NCI-H187 (cell line): ENCODE results near the gene TMEM243.
"Not testable (repeated sequence)": the region's sequence is repeated elsewhere in the genome, so short reads cannot be mapped to it uniquely, and the experiment has no call there.

Experiments used
- DNase-seq, 2 experiments: peaks; one replicate each; lab custom pipeline; 2025; lab: John Stamatoyannopoulos, UW

TMEM243 gene, protein sequence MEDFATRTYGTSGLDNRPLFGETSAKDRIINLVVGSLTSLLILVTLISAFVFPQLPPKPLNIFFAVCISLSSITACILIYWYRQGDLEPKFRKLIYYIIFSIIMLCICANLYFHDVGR

DNA sequence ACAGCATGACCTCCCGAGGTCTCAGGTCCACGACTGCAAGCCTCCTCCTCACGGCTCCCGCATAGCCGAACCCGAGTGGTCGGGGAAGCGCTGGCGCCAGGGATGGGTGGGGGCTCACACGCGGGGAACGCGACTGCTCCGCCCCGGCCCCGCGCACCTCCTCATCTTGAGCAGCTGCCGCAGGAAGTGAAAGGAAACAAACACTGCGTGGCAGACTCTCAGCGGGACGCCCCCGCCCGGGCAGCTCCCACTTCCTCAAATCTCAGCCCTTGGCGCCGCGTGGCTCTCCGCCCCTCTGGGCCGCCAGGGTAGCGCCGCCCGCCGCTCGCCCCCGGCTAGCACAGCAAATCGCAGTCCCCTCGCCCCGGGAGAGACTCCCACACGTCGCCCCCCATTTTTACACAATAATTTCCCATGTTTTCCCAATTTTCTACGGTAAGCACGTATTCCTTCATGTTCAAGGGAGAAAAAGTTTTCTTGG is at the start of gene TMEM243:
Gene TMEM243 (minus strand): TSS at position 188 of the 481 bp plus-strand sequence. CDS start 229 bp downstream, outside the sequence.
- no peak for DNase-seq

DNA sequence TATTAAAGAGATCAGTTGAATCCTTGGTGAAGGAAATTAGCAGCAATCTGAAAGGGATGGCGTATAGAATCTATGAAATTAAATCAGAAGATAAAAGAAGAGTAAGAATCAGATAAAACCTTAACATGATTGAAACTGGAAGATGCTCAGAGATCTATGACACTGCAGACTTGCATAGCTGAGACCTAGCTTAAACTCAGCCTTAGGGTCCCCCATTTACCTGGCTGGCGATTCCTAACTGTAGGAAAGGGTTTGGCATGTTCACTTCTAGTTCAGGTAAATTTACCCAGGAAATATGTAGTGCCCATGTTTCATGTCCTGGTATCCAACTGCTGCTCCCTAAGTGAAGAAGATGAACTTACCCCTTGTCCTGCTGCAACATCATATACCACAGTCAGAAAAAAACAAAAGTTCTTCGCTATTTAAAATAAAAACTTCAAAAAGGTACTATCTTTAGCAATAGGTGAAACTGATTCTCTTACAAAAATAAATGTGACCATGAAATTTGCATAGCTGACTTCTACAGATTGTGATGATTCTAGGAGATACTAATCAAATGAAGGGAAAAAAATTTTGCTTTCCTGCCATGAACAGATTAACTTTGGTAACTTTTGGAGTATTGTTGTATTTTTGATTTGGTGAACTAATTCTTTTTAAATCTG is 47.8 kb upstream of the TMEM243 start:
- DNase-seq: no peak

DNA sequence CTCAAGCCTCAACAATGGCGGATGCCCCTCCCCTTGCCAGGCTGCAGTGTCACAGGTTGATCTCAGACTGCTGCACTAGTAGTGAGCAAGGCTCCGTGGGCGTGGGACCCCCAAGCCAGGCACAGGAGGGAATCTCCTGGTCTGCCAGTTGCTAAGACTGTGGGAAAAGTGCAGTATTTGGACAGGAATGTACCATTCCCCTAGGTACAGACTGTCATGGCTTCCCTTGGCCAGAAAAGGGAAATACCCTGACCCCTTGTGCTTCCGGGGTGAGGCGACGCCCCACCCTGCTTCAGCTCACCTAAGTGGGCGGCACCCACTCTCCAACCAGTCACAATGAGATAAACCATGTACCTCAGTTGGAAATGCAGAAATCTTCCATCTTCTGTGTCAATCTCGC is 44.0 kb upstream of the TMEM243 start:
- DNase-seq: no peak

DNA sequence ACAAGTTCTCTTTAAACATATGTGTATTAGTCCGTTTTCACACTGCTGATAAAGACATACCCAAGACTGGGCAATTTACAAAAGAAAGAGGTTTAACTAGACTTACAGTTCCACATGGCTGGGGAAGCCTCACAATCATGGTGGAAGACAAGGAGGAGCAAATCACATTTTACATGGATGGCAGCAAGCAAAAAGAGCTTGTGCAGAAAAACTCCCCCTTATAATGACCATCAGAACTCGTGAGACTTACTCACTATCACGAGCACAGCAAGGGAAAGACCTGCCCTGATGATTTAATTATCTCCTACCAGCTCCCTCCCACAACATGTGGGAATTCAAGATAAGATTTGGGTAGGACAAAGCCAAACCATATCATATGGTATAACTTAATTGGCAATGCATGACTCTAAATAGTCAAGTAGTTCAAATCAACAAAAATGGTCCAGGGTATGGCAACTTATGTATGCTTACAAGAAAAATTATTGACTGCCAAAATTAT is 34.1 kb upstream of the TMEM243 start:
- DNase-seq: no peak

DNA sequence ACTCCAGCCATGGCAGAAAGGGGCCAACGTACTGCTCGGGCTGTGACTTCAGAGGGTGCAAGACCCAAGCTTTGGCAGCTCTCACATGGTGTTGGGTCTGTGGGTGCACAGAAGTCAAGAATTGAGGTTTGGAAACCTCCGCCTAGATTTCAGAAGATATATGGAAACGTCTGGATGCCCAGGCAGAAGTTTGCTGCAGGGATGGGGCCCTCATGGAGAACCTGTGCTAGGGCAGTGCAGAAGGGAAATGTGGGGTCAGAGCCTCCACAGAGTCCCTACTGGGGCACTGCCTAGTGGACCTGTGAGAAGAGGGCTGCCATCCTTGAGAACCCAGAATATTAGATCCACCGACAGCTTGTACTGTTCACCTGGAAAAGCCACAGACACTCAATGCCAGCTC is 26.1 kb upstream of the TMEM243 start:
- not testable (repeated sequence) for DNase-seq

DNA sequence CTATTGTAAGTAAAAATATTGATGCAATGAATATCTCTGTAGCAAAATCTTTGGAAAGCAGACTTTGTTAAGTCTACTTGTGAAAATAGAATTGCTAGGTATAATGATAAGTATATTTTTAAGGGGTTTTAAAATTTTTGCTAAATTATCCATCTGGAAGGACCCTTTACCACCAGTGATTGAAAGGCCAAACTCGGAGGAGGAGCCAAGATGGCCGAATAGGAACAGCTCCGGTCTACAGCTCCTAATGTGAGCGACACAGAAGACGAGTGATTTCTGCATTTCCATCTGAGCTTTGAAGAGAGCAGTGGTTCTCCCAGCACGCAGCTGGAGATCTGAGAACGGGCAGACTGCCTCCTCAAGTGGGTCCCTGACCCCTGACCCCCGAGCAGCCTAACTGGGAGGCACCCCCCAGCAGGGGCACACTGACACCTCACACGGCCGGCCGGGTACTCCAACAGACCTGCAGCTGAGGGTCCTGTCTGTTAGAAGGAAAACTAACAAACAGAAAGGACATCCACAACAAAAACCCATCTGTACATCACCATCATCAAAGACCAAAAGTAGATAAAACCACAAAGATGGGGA is 19.0 kb upstream of the TMEM243 start:
- not testable (repeated sequence) for DNase-seq

DNA sequence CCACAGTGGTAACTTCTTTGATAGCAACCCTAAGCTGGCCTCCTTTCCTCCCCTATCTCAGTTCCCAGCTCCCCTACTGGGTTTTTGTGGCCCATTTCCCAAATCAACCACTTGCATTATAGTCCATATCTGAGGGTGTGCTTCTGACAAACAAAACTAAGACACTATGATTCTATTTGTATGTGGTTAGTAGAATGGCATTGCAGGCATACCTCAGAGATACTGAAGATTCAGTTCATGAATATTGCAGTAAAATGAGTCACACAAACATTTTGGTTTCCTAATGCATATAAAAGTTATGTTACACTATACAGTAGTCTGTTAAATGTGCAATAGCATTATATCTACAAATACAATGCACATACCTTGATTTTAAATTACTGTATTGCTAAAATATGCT is 15.4 kb upstream of the TMEM243 start:
- DNase-seq: no peak

DNA sequence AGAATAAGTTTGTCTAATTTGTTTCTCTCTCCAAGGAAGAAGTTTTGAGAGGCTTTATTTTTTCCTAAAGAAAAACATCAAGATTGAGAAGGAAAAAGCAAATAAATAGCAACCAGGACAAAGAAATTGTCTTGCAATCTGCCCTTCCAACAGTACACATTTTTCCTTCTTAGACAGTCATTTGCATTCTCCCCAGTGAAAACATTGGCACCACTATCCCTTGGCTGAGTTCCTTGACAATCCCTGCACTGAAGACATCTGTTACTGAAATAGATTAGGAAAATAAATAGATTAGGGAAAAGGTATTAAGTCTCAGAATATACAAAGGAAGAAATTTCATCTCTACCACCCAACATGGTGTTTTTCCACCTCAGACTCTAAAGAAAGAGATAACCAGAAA is 12.2 kb upstream of the TMEM243 start:
- no peak for DNase-seq

DNA sequence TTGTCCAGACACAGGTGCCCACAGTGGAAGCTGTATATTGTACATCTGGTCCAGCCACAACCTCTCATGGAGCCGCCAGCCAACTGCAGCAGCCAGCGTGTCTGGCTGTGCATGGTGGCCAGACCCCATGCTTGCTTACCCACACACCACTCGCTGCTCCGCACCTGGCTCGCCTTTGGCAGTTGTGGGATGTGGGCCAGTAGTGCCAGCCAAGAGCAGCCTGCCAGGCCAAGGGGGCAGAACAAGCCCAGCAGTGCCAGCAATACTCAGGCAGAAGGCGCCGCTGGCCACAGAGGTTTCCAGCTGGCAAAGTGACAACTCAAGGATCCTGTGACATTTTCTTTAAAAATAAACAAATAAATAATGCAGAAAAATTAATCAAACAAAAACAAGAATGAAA is 11.7 kb upstream of the TMEM243 start:
- DNase-seq: no peak

DNA sequence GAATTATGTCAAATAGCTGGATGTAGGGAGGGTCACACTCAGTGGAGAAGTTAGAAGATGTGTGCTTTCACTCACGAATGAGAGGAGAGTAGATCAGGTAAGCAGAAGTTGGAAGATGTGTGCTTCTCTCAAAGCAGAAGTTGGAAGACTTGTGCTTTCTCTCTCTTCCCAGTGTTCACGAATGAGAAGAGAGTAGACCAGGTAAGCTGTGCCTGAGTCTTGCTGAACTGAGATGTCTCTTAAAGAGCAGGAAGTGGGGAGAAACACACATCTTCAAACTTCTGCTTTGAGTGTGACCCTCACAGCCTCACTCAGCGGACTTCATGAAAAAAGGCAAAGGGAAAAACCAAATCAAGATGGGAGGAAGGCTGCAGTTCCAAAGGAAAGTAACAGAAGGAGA is 7.0 kb upstream of the TMEM243 start:
- no peak for DNase-seq

DNA sequence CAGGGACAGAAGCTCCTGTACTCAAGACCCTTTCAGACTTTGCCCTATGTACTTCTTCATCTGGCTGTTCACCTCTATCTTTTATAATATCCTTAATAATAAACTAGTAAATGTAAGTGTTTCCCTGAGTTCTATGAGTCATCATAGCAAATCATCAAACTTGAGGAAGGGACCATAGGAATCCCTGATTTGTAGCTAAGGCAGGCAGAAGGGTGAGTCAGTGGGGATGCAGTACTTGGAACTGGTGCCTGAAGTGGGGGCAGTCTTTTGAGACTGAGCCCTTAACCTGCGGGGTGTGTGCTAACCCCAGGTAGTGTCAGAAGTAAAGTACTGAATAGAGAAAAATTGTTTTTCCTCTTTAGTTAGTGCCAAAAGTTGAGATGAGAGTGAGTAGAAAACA is 6.2 kb upstream of the TMEM243 start:
- no peak for DNase-seq

DNA sequence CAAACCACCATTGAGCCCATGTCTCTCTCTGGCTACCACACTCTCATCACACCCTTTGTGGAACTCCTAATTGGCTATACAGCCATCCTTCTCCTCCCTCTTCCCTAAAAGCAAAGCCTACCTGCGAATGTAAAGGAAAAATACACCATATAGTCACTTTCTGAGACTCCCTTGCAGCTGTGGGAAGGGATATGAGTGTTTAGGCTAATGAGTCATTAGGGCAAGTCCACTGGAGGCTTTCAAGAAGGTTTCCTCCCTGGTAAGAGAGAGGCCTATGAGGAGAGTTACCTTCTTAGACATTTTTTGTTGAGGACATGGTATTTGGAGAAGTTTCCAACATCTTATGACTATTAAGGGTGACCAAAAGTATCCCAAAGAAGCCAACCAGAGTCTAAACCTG is 4.1 kb upstream of the TMEM243 start:
- no peak for DNase-seq

DNA sequence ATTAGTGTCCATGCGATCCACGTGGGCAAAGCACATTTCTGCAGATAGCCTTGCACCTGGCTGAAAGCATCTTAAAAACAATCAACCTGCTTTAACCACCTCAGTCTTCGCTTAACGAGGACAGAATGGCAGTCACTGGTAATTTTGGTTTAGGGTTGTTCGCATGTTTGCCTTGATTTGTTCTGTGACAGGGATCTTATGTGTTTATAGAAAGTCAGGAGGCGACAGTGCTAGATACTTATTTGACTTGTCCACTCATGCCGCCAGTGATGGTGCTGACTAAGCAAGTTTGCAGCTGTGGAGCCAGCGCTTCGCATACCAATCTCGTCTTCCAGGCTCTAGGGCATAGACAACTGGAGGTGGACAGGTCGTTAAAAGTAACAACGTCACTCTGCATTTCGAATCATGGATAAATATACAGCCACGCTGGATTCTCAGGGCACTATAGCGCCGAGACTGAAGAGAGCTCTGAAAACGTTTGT is 1.2 kb upstream of the TMEM243 start:
- peak in 1 of 2 experiments; percentile 51 for DNase-seq

DNA sequence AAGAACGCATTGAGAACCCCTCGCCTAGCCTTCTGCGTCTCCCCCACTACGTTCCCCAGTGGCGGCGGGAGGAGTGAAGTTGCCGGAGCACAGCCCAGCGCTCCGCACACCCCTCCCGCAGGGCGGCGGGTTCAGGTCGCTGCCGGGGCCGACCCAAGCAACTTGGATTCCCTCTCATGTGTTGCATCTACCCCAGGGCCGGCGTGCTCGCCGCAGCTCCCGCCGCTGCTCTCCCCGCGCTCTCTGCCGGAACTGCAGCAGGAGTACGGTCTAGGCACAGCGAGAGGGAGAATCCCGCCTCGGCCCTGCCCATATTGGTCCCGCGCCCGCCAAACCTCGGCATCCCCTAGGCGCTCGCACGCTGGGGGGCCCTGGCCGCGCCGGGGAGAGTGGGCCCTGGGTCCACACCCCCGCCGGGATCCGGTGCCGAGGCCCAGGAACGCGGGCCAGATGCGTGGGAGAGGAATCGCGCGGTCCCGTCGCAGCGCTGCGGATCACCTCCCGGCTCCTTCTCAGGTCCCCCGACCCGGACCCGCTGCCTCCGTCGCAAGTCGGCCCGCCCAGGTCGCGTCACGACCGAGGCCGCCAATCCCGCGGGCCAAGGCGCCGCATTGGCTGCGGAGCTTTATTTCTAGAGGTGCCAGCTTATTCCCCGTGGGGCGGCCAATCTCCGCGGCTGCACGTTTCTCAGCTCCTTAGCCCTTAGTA is 648 bp upstream of the TMEM243 start:
- peak; percentile 65 to 82 for DNase-seq

DNA sequence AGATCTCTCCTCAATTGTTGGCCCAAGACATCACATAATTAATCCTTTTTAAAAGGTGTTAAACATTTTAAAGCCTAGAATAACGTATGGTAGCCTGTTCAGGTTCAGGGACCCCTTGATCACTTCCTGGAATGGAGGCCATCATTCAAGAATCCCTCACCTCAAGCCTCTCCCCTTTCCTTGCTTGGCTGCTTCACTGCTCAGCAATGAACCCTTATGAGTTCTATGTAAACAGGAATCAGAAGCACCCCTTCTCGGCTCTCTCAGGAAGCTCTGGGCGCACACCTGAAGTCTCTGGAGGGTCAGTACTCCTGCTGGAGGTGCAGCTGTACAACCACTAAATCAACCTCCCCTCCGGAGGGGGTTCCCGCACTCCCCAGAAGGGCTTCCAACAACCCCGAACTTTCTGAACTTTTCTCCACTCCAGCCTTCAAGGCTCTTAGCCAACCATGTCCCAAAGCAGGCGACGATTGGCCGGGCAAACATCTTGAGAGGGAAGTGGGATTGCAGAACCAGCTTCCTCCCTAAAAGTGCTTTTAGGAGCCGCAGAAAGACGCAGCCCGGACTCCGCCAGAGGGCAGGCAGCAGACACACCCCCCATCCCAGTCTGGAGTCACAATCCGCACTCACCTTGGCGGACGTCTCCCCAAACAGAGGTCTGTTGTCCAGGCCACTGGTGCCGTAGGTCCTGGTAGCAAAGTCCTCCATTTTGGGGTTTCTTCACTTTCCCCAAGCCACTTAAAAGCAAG is 562 bp downstream of the TMEM243 start:
- no peak for DNase-seq

DNA sequence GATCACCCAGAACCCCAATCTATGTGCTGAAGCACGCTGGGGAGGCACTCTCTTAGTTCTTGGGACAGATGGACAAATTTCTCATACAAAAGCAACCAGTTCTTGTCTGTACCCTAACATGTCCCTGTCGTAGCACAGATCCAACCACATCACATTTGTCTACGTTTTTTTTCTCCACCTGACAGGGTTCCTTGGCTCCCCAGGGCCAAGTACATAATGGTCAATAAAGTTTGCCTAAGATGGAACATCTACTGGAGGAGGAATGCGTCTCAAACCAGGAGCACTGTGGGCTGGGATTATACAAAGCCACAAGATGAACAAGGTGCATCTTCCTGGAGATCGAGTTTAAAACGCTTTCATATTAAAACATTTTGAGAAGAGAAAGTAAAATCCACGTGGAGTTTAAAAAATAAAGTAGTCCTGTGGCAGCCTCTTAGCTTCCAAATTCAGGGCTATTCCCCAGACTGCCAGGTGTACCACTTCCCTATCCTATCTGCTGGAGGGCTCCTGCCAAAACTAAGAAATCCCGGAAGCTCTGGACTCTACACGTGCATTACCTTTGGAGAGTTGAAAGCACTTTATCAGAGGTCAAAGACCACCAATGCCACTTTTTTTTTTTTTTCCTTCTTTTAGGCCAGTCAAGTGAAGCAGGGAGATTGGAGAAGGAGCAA is 1.4 kb downstream of the TMEM243 start:
- no peak for DNase-seq

DNA sequence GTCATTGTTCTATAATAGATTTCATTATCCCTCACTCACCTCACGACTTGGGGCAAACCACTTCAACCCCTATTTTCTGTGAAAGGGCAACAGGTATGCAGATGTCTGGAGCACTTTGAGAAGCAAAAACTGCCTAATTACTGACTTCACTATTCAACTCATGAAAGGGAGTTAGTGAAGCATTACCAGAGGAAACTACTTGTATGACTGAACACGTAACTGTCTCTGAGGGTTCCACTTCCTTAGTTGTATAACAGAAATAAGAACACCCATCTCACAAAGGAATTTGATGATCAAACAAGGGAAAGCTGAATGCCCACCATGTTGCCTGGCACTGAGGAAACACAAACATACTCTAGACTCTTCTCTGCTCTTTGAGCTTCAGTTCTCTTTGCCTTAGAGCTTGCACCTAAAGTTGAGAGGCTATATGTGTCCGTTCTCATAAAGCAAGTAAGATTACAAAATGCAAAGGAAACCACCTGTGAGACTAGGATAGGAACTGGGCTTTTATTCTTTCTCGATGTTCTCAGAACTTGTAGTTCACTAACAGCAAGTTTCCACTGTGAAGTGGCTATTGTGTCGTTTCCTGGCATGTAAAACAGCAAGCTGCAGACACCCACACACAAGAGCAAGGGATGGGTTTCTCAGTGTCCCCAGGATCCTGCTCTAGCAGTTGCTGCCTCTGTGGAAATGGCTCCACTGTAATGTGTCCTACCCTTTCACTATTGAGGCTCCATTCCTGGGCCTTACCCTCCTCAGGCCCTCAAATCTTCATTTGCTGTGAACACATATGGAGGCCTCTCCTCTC is 2.6 kb downstream of the TMEM243 start:
- DNase-seq: no peak

DNA sequence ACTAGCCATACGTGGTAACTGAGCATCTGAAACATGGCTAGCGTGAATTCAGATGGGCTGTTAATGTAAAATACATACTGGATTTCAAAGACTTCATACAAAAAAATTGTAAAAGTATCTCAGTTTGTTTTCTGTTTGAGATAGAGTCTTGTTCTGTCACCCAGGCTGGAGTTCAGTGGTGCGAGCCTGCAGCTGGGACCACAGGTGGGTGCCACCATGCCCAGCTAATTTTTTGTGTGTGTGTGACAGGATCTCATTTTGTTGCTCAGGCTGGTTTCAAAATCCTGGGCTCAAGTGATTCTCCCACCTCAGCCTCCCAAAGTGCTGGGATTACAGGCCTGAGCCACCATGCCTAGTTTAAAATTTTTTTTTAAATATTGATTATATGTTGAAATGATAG is 4.5 kb downstream of the TMEM243 start:
- no peak for DNase-seq

DNA sequence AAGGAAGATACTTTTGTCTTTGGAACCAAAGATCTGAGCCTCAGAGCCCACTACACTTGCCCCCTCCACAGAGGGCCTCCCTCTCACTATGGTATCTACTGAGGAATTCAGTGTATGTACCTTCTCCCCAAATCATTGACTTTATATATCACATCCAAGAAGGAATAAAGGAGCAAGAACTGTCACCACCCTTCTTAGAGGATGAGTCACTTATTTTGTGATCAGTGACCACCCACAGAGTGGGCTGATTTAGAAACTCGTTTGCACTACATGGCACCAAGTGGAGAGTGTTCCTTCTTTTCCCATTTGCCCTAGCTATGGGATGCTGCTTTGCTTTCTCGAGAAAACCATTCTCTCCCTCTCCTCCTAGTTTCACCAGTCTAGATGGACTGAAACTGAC is 5.7 kb downstream of the TMEM243 start:
- DNase-seq: no peak

DNA sequence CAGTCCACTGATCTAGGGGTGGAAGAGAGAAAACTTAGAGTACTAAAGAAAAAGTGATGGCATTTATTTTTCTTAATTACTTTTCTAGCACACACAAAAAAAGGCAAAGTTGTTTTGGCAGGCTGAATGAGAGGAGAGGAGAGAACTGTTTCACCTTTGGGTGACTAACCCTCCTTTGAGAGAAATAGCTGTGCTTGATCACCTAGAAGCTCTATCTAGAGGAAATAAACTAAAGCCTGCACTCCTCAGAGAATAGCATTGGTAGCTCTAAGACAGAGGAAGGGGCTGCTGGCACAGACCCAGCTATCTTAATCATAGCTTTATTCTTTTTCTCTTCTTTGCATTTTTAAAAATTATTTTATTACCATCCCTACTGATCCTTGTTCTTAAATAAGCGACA is 6.3 kb downstream of the TMEM243 start:
- DNase-seq: no peak

DNA sequence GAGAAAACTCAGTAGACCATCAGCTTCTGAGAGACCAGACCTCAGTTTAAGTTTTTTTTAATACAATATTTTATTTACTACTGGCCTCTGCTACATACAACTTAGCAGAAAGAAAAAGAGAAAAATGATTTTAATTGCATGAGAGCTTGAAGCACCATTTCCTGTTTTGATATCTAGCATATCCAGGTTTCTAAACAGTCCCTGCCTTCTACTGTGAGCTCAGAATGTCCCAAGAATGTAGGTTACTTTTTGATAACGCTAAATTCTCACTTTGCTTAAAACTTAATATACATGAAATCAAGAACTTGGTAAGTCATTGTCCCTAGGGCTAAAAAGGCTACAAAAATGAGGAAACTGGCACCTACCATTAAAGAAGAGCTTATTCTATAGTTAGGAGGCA is 7.0 kb downstream of the TMEM243 start:
- no peak for DNase-seq
